HEK293T (cell line): ENCODE data around the gene OR2W3.

Experiments used
- BHLHE40 ChIP-seq: fragments of 450-650 bp; IDR thresholded peaks from 2 replicates; pipeline ENCODE4 v1.6.1; 2016; ENCODE audit warnings: mild to moderate bottlenecking, moderate library complexity, borderline replicate concordance
- ELF4 ChIP-seq: fragments of 450-650 bp; IDR thresholded peaks from 2 replicates; pipeline ENCODE4 v1.6.1; 2017; ENCODE audit warnings: antibody characterized with exemption
- FOXK2 ChIP-seq: fragments of 450-650 bp; IDR thresholded peaks from 2 replicates; pipeline ENCODE4 v1.6.1; 2016; ENCODE audit warnings: mild to moderate bottlenecking
- FOXM1 ChIP-seq: fragments of 450-650 bp; IDR thresholded peaks from 2 replicates; pipeline ENCODE4 v1.6.1; 2017; ENCODE audit warnings: mild to moderate bottlenecking, borderline replicate concordance
- HDGF ChIP-seq: fragments of 450-650 bp; IDR thresholded peaks from 2 replicates; pipeline ENCODE4 v1.6.1; 2017; ENCODE audit warnings: antibody characterized with exemption, borderline replicate concordance
- SUZ12 ChIP-seq: fragments of 450-650 bp; IDR thresholded peaks from 2 replicates; pipeline ENCODE4 v1.6.1; 2016; ENCODE audit warnings: mild to moderate bottlenecking
- TARDBP ChIP-seq: fragments of 450-650 bp; IDR thresholded peaks from 2 replicates; pipeline ENCODE4 v1.6.1; 2016
- TF ChIP-seq, protein P1 (sequence below): fragments of 450-650 bp; IDR thresholded peaks from 2 replicates; pipeline ENCODE4 v1.6.1; 2016

DNA sequence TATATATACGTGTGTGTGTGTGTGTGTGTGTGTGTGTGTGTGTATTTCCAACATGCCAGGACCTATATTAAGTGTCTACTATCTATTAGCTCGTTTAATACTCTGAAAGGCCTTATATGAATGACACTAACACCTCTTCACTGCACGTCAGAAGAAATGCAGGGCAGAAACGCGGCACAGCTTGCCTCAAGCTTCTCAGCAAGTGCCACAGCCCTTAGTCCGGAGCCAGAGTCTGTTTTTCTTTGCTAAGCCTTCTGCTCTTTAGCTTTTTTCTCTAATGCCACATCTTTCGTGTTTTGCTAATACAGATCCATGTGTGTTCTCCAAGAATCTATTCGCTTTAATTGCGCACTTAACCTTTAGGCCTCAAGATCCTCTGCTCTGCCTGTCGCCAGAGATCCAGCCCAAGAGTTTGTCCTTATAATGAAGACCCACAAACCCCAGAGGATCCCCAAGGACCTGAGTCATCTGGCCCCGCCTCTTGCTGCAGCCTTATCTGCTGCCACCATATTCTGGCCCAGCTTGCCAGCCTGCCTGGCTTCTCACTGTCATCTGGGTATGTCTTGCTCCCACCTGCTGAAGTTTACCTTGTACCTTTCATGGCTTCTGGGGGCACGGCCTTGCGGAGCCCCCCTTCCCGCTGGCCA, 40.4 kb upstream of the OR2W3 start:
- TF ChIP-seq FOXM1 (no peak), FOXK2 (no peak), BHLHE40 (no peak), TARDBP (no peak), ELF4 (no peak), SUZ12 (no peak), HDGF (no peak)
- TF ChIP-seq, protein P1, sequence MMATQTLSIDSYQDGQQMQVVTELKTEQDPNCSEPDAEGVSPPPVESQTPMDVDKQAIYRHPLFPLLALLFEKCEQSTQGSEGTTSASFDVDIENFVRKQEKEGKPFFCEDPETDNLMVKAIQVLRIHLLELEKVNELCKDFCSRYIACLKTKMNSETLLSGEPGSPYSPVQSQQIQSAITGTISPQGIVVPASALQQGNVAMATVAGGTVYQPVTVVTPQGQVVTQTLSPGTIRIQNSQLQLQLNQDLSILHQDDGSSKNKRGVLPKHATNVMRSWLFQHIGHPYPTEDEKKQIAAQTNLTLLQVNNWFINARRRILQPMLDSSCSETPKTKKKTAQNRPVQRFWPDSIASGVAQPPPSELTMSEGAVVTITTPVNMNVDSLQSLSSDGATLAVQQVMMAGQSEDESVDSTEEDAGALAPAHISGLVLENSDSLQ, result no peak
